Measurements from ENCODE around the gene SORBS1.

Gene SORBS1

GRCh38 chr10:95264227-95265051 lies 296.7 kb downstream of the SORBS1 start:
- no peak for DNase-seq
- intact Hi-C loops (cut with DNase I) = no loop called here

- DNase-seq = no peak
- intact Hi-C loops (cut with DNase I) = no loop called here
Measured at GRCh38 chr10:95263864-95264226, 297.3 kb downstream of the SORBS1 start.

- no peak for DNase-seq
- intact Hi-C loops (cut with DNase I) = no loop called here
Measured at GRCh38 chr10:95262763-95263518, 298.2 kb downstream of the SORBS1 start.

DNA sequence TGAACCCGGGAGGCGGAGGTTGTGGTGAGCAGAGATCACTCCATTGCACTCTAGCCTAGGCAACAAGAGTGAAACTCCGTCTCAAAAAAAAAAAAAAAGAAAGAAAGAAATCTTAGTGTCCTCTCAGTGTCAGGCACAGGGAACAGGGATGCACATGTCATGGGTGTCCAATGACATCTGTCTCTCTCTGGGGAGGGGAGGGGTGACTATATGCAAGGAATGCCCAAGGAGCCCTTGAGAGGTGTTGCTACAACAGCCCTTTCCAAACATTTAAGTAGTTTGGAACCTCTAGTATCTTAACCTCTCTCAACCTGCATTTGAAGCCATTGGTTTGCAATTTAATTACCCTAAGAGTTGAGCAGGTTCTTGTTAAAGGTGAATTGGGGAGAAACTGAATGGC lies 299.2 kb downstream of the SORBS1 start:
- intact Hi-C loops (cut with DNase I) = no loop called here
- DNase-seq = no peak
